Endodermal cell (in vitro differentiated cells): ENCODE measurements around the gene SPINK6. TPM values are rescaled to one million over a fixed set of nuclear protein-coding genes. Genes with fewer than 3 reads are reported as not detected.

Experiments
- DNase-seq: peaks from one replicate; pipeline ENCODE4 v3.0.0-alpha.2; 2017
- H3K27ac ChIP-seq: 2 replicates; pipeline ENCODE4 v1.5.1; 2013; ENCODE audit warnings: mild to moderate bottlenecking, low read depth, low read length, moderate library complexity
- H3K27me3 ChIP-seq: 2 replicates; pipeline ENCODE4 v1.6.1; 2013; ENCODE audit warnings: mild to moderate bottlenecking, low read length, moderate library complexity; ENCODE audit not compliant: insufficient read depth, control insufficient read depth, poor library complexity, severe bottlenecking
- H3K36me3 ChIP-seq: 2 replicates; pipeline ENCODE4 v1.7.0; 2013; ENCODE audit warnings: mild to moderate bottlenecking, low read length, moderate library complexity; ENCODE audit not compliant: control insufficient read depth, insufficient read depth
- H3K4me1 ChIP-seq: one replicate; pipeline ENCODE4 v1.7.0; 2013; ENCODE audit warnings: low read length; ENCODE audit not compliant: control insufficient read depth, insufficient read depth
- H3K4me3 ChIP-seq: 2 replicates; pipeline ENCODE4 v1.5.1; 2013; ENCODE audit warnings: mild to moderate bottlenecking, low read length, moderate library complexity
- H3K9ac ChIP-seq: 2 replicates; pipeline ENCODE4 v1.6.1; 2013; ENCODE audit warnings: mild to moderate bottlenecking, low read length, moderate library complexity; ENCODE audit not compliant: poor library complexity, severe bottlenecking; ENCODE audit errors: extremely low read depth
- H3K9me3 ChIP-seq: 2 replicates; pipeline ENCODE4 v1.6.1; 2013; ENCODE audit warnings: mild to moderate bottlenecking, low read length, moderate library complexity; ENCODE audit not compliant: control insufficient read depth
- H3K27ac Mint-ChIP-seq: 2 replicates; pipeline ENCODE4 v1.8.0; 2020; ENCODE audit warnings: mixed read lengths
- H3K27me3 Mint-ChIP-seq: 2 replicates; pipeline ENCODE4 v1.8.0; 2021; ENCODE audit warnings: mild to moderate bottlenecking, mixed read lengths; ENCODE audit not compliant: insufficient read depth
- H3K36me3 Mint-ChIP-seq: 2 replicates; pipeline ENCODE4 v1.8.0; 2020; ENCODE audit warnings: low read depth, mixed read lengths
- H3K4me1 Mint-ChIP-seq: 2 replicates; pipeline ENCODE4 v1.8.0; 2020; ENCODE audit warnings: mixed read lengths
- H3K4me3 Mint-ChIP-seq: 2 replicates; pipeline ENCODE4 v1.8.0; 2020; ENCODE audit warnings: mild to moderate bottlenecking, moderate library complexity, mixed read lengths
- H3K9me3 Mint-ChIP-seq: 2 replicates; pipeline ENCODE4 v1.8.0; 2020; ENCODE audit warnings: mild to moderate bottlenecking, mixed read lengths
- CTCF ChIP-seq: fragments of 200-600 bp; sonication (generic); conservative IDR thresholded peaks from 2 replicates; pipeline ENCODE4 v1.5.0; 2021; ENCODE audit warnings: antibody characterized with exemption, mild to moderate bottlenecking
- WGBS, 2 experiments: methylation state at CpG; one replicate each; pipeline versions ENCODE4 v1.1.5 to v1.1.7; 2013; ENCODE audit warnings: missing lambda C conversion rate in 2 of 2, mixed read lengths in 1 of 2; ENCODE audit not compliant: insufficient coverage in 1 of 2, insufficient read length in 1 of 2; 5-methylcytosine and 5-hydroxymethylcytosine counted together
- total RNA-seq, 2 donors: library from RNA; stranded (reverse); fragmentation: NEBNext Ultra II Directional in 1 of 2; extraction: Animal tissue kit (Norgen Biotek cat#: 25700) in 1 of 2; gene quantifications; 2 replicates in 1 of 2; 3 replicates in 1 of 2; pipeline ENCODE4 v1.2.1, GENCODE V29; 2021

Gene SPINK6
- total RNA-seq, 2 donors from 2014 or later = not detected

GRCh38 chr5:148209151-148209770, 6.4 kb downstream of the SPINK6 start:
- H3K36me3 Mint-ChIP-seq = no peaks in the 10 kb centered on the region
- WGBS, 2 experiments = 67 to 88% methylated on average over 1 to 3 of the region's 3 CpGs
- no peak for DNase-seq

DNA sequence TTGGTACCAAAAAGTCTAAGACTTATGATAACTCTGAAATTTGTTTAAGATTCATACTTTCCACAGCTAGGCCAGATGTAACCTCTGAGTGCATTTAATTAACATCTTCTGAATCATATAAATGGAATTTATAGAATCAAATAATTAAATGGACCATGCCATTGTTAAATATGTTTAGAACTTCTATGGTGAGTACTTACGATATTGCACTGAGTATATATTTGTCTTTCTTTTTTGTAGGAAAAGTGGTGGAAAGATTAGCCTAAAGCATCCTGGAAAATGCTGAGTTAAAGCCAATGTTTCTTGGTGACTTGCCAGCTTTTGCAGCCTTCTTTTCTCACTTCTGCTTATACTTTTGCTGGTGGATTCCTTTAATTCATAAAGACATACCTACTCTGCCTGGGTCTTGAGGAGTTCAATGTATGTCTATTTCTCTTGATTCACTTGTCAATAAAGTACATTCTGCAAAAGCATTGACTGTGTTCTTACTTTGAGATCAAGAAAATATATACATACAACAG, 11.9 kb downstream of the SPINK6 start:
- Mint-ChIP-seq H3K27me3 (peaks cover 12% of the 10 kb centered on the region), H3K27ac (no peak overlapping the region), H3K36me3 (no peaks in the 10 kb centered on the region), H3K4me1 (no peaks in the 10 kb centered on the region), H3K4me3 (no peak overlapping the region), H3K9me3 (no peaks in the 10 kb centered on the region)
- DNase-seq = no peak
- no peak for TF ChIP-seq CTCF
- Histone ChIP-seq H3K9me3 (no peaks in the 10 kb centered on the region), H3K27ac (no peak overlapping the region), H3K4me3 (no peak overlapping the region), H3K9ac (no peak overlapping the region), H3K4me1 (no peaks in the 10 kb centered on the region), H3K36me3 (no peaks in the 10 kb centered on the region), H3K27me3 (peaks cover 7% of the 10 kb centered on the region)
- 100% methylated on average over 1 of the region's 1 CpG; no CpG with 5 or more reads in 1 of the 2 experiments for WGBS, 2 experiments

More at GRCh38 chr5:148209151-148209770, 6.4 kb downstream of the SPINK6 start:
- Histone ChIP-seq H3K36me3 (no peaks in the 10 kb centered on the region), H3K9ac (no peak overlapping the region), H3K4me3 (no peak overlapping the region), H3K27ac (no peak overlapping the region), H3K27me3 (peaks cover 7% of the 10 kb centered on the region), H3K4me1 (peaks cover 3% of the 10 kb centered on the region), H3K9me3 (no peaks in the 10 kb centered on the region)
- no peaks in the 10 kb centered on the region for H3K9me3 Mint-ChIP-seq
- TF ChIP-seq CTCF = no peak
- no peak overlapping the region for H3K27ac Mint-ChIP-seq
- peaks cover 10% of the 10 kb centered on the region for H3K4me1 Mint-ChIP-seq
- no peak overlapping the region for H3K4me3 Mint-ChIP-seq
- peaks cover 27% of the 10 kb centered on the region for H3K27me3 Mint-ChIP-seq

- H3K9me3 Mint-ChIP-seq = no peaks in the 10 kb centered on the region
- no peaks in the 10 kb centered on the region for H3K36me3 Mint-ChIP-seq
- no peaks in the 10 kb centered on the region for H3K4me1 Mint-ChIP-seq
- Histone ChIP-seq H3K4me3 (no peak overlapping the region), H3K9me3 (no peaks in the 10 kb centered on the region), H3K9ac (no peak overlapping the region), H3K4me1 (no peaks in the 10 kb centered on the region), H3K27ac (no peak overlapping the region), H3K27me3 (peaks cover 6% of the 10 kb centered on the region), H3K36me3 (no peaks in the 10 kb centered on the region)
- no peak overlapping the region for H3K27ac Mint-ChIP-seq
- no peaks in the 10 kb centered on the region for H3K27me3 Mint-ChIP-seq
- WGBS, 2 experiments = 88 to 100% methylated on average over 3 to 6 of the region's 6 CpGs
- no peak for DNase-seq
- TF ChIP-seq CTCF = no peak
- H3K4me3 Mint-ChIP-seq = no peak overlapping the region
Measured at GRCh38 chr5:148221508-148221907, 18.7 kb downstream of the SPINK6 start.
